Stimulated activated CD4-positive, alpha-beta T cell treated with anti-CD3 and anti-CD28 coated beads, Interleukin-2, amount 100 ng/mL, for 4 hours (primary cell): ENCODE data around the gene EME2.

ENCODE experiments used
- DNase-seq: peaks from one replicate; pipeline ENCODE4 v3.0.0-alpha.2; 2020; ENCODE audit warnings: low read depth

EME2 gene

DNA sequence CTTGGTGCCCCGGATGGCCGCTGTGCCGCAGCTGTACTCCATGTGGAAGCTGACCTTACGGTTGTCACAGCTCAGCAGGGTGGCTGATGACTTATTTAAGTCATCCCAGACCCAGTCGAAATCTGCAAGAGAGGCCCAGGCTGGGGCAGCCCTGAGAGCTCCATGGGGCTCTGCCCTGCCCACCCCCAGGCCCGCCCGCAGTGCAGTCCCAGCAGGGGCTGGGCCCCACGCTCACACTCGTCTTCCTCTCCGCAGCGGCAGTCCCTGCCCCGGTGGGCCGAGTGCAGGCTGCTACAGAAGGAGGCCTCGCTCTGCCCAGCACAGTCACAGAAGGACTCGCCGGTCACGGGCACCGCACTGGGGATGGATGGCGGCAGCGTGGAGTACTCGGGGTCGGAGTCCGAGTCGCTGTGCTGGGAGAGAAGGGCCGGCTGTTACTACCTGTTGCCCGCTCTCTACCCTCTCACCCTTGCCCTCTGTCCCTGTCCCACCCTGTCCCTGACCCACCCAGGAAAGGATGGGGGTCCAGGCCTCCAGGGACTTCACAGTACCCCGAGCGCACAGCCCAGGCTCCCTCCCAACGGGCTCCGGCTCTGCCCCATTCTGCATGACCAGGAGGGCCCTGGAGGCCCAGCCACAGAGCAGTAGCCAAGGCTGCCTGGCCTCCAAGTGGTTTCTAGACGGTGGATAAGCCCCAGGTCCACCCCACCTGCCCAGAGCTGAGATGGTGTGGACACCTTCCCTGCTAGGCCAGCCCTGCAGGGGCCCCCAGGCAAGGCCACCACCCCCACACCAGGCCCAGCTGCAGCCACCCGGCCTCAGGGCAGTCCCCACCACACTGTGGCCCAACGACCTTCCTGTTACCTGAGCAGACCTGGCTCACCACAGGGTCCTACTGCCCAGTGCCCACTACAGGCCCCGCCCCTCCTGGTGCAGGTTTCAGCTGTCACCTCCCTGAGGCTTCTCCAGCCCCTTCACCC is 5.9 kb downstream of the EME2 start:
- no peak for DNase-seq

GRCh38 chr16:1779234-1779701 is 6.7 kb downstream of the EME2 start:
- DNase-seq = no peak

DNA sequence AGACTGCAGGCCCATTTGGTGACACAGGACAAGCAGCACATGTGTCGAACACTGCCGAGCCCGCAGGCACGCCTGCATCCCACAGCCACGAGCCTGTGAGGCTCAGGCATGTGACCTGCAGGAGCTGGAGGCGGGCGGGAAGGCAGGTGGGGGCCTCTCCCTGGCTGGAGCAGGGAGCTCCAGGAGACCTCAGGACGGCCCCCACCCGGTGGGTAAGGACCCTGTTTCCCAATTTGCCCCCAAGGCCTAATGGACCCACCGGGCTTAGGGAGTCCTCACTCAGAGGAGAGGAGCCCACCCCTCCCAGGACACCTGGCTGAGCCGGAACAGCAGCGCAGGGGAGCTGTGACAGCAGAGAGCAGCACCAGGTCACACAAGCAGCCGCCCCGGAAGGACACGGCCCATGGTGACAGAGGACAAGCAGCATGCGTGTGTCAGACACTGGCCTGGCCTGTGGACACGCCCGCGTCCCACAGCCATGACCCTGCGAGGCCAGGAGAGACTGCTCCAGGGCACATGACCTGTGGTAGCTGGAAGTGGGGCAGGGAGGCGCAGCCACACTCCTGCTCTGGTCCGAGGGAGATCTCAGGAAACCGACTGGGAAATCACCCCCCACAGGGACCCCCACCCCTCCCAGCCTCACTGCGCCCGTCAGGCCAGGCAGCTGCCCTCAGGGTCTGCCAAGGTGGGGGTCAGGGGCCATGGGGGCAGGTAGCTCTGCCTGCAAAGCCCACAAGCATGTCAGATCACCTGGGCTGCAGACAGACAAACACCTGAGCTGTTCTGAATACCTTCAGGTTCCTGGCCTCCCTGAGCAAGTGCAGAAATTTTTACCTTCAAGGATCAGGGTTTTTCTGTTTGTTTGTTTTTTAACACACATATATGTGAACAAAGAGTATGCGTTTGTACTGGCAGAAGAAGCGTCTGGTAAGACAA is 7.4 kb downstream of the EME2 start:
- no peak for DNase-seq

DNA sequence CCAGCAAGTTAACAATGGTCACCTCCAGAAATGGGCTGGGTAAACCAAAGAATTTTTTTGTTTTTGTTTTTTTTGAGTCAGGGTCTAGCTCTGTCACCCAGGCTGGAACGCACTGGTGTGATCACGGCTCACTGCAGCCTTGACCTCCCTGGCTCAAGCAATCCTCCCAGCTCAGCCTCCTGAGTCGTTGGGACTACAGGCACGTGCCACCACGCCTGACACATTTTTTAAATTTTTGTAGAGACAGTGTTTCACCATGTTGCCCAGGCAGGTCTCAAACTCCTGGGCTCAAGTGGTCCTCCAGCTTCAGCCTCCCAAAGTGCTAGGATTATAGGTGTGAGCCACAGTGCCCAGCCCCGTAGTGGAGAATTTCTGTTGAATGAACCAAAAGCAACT is 8.1 kb downstream of the EME2 start:
- no peak for DNase-seq

GRCh38 chr16:1781254-1781653 is 8.6 kb downstream of the EME2 start:
- DNase-seq = no peak

- DNase-seq = no peak
Measured at GRCh38 chr16:1781758-1782407, 9.3 kb downstream of the EME2 start.

- DNase-seq = peak; percentile 91
Measured at GRCh38 chr16:1782408-1783264, 10.0 kb downstream of the EME2 start, which contains the start of the genes NUBP2 and SPSB3. Gene NUBP2 (plus strand): TSS chr16:1782960. CDS start chr16:1783021, 61 bp downstream. Gene SPSB3 (minus strand): TSS chr16:1782571. CDS start chr16:1781483, 1,088 bp downstream.

DNA sequence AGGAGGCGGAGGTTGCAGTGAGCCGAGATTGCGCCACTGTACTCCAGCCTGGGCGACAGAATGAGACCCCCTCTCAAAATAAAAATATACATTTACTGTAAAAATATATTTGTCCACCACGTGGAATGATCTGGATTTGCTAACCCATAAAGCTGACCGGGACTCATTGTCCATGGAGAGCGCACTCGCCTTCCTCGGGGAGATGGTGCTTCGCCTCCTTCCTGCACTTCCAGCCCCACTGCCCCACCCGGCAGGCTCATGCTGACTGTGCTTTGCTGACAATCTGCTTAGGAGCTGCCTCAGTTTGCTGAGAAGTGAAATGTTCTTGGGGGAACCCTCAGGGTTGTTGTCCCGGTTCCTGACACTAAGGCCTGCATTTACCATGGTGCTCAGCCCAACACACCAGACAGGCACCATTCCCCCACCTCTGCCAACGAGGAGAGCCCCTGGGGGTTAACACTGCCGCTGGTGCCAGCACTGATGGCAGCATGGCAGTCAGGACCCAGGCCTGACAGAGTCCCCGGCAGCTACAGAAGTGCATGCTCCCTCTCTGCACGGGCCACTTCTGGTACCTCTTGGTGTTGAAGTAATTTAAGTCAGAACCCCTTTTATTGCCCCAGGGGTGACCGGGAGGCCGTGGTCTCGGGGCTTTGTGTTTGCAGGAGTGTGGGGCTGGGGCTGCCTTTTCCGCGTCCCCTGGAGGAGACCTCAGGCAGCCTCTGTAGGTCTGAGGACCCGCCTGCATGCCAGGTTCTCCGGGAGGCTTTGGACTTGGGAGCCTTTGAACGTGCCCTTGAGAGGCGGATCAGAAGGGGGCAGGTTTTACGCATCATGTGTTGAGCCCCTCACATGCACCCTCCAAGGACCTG is 12.6 kb downstream of the EME2 start:
- no peak for DNase-seq

GRCh38 chr16:1785846-1786170 is 13.2 kb downstream of the EME2 start:
- DNase-seq = no peak

- DNase-seq = no peak
Measured at GRCh38 chr16:1786242-1787055, 13.8 kb downstream of the EME2 start.

- no peak for DNase-seq
Measured at GRCh38 chr16:1787056-1787321, 14.4 kb downstream of the EME2 start.

- no peak for DNase-seq
Measured at GRCh38 chr16:1787322-1788094, 14.9 kb downstream of the EME2 start.

DNA sequence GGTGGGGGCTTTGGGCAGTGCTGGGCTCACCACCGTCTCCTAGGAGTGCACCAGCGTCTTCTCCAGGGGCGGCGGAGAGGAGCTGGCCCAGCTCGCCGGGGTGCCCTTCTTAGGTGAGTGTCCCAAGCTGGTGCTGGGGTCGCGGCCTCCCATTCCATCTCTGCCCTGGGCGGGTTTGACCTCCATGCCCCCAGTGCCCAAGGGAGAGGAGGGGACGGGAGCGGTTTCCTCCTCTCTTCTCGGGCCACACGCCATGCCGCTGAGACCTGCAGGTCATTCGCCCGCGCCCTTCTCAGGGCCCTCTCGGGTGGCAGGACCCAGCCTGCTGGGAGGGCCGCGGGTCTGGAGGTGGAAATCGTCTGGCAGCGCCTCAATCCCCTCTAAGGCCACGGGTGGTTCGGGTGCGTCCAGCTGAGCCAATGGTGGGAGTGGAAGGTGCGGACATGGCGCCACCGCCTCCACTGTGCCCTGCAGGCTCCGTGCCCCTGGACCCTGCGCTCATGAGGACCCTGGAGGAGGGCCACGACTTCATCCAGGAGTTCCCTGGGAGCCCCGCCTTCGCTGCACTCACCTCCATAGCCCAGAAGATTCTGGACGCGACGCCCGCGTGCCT is 15.6 kb downstream of the EME2 start:
- no peak for DNase-seq

DNA sequence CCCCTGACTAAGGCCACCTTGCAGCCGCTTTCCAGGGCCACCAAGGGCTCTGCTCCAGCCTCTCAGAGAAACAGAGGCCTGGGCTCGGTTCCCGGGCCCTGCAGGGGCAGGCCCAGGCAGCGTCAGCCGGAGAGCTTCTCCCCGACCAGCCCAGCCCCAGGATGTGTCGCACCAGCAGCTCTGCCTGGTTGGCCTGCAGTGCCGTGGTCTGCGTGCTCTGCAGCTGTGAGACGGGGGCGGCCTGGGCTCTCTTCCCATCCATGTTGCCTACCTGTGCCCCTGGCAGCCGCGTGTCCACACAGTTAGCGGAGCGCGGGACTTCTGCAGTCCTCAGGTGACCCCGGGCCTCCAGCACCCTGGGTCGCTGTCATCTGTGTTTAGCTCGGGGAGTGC is 16.1 kb downstream of the EME2 start:
- no peak for DNase-seq

- DNase-seq = no peak
Measured at GRCh38 chr16:1789643-1790045, 17.0 kb downstream of the EME2 start.

- DNase-seq = no peak
Measured at GRCh38 chr16:1790261-1790610, 17.6 kb downstream of the EME2 start.

GRCh38 chr16:1790611-1791255 is 18.1 kb downstream of the EME2 start:
- DNase-seq = no peak
